NT2/D1 (cell line): ENCODE measurements around the gene MANF.

Source experiments
- DNase-seq: peaks from one replicate; pipeline ENCODE4 v3.0.0-alpha.2; 2011; ENCODE audit warnings: low read depth, low spot score
- H3K27me3 ChIP-seq: 2 replicates; pipeline ENCODE4 v1.6.0; 2011; ENCODE audit warnings: mild to moderate bottlenecking; ENCODE audit not compliant: insufficient read length, insufficient read depth
- H3K36me3 ChIP-seq: 2 replicates; pipeline ENCODE4 v1.6.1; 2011; ENCODE audit warnings: mild to moderate bottlenecking, low read length, mixed read lengths; ENCODE audit not compliant: insufficient read depth, insufficient read length
- H3K4me1 ChIP-seq: 2 replicates; pipeline ENCODE4 v1.5.1; 2011; ENCODE audit not compliant: insufficient read depth, insufficient read length
- H3K4me3 ChIP-seq: 2 replicates; pipeline ENCODE4 v1.5.1; 2011; ENCODE audit warnings: low read depth; ENCODE audit not compliant: insufficient read length
- H3K9ac ChIP-seq: 2 replicates; pipeline ENCODE4 v1.6.0; 2011; ENCODE audit warnings: low read depth; ENCODE audit not compliant: insufficient read length
- H3K9me3 ChIP-seq: 2 replicates; pipeline ENCODE4 v1.5.1; 2011; ENCODE audit warnings: mild to moderate bottlenecking, low read length; ENCODE audit not compliant: insufficient read depth
- SUZ12 ChIP-seq: IDR thresholded peaks from 2 replicates; pipeline ENCODE4 v1.6.1; 2011; ENCODE audit not compliant: insufficient read length, insufficient read depth; ENCODE audit errors: extremely low read depth
- YY1 ChIP-seq: IDR thresholded peaks from 2 replicates; pipeline ENCODE4 v1.6.1; 2011; ENCODE audit not compliant: insufficient read length, insufficient read depth
- ZNF274 ChIP-seq: IDR thresholded peaks from 2 replicates; pipeline ENCODE4 v1.6.1; 2011; ENCODE audit warnings: mild to moderate bottlenecking, low read depth, low read length

Gene MANF

DNA sequence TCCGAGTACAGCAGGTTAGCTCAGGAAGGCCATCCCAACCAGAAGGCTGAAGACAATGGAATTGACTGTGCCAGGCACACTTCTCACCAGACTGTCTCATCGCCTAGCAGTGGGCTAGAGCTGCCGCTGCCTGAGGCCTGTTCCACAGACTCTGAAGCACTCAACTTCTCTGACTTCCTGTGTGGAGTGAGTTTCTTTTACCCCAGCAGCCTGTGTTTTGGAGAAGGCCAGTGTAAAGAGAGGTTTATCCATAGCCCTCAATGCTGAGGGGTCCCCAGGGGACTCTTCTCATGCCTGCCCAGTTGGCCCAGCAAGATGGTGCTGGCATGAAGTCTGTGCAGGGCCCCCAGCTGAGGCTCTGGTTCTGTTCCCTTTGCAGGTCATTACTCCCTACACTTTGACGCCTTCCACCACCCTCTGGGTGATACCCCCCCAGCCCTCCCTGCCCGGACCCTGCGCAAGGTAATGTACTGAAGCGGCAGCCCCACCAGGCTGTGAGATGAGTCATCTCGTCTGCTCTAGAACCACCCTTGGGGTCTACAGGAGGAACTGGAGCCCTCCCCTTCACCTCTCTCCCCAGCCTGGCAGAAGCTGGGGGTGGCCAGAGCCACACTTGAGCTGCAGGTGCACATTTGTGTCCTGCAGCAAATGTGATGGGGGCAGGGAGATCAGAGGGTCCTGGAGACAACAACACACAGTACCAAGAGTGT, 5.2 kb upstream of the MANF start:
- no peak for TF ChIP-seq ZNF274
- H3K4me3 ChIP-seq: no peak overlapping the region
- no peaks in the 10 kb centered on the region for H3K36me3 ChIP-seq
- peaks cover 6% of the 10 kb centered on the region for H3K4me1 ChIP-seq
- H3K9ac ChIP-seq: no peak overlapping the region
- no peaks in the 10 kb centered on the region for H3K9me3 ChIP-seq
- no peaks in the 10 kb centered on the region for H3K27me3 ChIP-seq
- no peak for DNase-seq

DNA sequence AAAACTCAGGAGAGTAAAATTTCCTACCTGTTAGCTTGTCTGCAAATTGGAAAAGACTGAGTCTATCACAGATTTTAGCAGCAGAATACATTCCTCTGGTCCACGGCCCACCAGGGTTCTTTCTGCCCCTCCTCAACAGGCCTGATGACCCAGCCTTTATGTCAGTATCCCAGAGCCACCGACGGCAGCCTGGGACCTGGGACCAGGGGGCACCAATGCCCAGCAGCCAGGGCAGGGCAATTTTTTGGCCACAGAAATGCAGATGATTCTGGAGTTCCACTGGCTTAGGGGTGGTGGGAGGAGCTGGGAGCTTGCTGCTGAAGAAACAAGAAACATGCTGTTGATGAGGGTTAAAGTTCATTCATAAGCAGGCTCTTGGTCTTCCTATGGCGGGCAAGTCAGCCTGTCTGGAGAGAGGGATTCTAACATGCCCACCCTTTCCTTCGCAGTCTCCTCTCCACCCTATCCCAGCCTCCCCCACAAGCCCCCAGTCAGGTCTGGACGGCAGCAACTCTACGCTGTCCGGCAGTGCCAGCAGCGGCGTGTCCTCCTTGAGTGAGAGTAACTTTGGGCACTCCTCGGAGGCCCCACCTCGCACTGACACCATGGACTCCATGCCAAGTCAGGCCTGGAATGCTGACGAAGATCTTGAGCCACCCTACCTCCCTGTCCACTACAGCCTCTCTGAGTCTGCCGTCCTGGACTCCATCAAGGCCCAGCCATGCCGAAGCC, 4.3 kb upstream of the MANF start:
- no peak overlapping the region for H3K9ac ChIP-seq
- TF ChIP-seq ZNF274: no peak
- TF ChIP-seq SUZ12: no peak
- TF ChIP-seq YY1: no peak

DNA sequence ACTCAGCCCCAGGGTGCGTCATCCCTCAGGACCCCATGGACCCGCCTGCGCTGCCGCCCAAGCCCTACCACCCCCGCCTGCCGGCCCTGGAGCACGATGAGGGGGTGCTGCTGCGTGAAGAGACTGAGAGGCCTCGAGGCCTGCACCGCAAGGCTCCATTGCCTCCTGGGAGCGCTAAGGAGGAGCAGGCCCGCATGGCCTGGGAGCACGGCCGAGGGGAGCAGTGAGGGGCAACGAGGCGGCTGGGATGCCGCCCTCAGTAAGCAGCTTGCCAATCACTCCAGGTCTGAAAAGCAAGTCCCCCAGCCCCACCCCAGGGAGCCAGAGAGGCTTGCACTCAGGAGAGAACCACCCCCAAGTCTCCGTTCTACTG, 3.8 kb upstream of the MANF start:
- H3K9ac ChIP-seq: no peak overlapping the region
- TF ChIP-seq ZNF274: no peak
- TF ChIP-seq SUZ12: no peak
- no peak for TF ChIP-seq YY1
- no peak overlapping the region for H3K4me3 ChIP-seq
- no peaks in the 10 kb centered on the region for H3K9me3 ChIP-seq
- DNase-seq: no peak
- no peaks in the 10 kb centered on the region for H3K27me3 ChIP-seq
- peaks cover 6% of the 10 kb centered on the region for H3K4me1 ChIP-seq
- H3K36me3 ChIP-seq: peaks cover 8% of the 10 kb centered on the region

More for the DNA sequence above, 4.3 kb upstream of the MANF start:
- Histone ChIP-seq H3K36me3 (peaks cover 2% of the 10 kb centered on the region), H3K4me1 (peaks cover 6% of the 10 kb centered on the region), H3K27me3 (no peaks in the 10 kb centered on the region), H3K9me3 (no peaks in the 10 kb centered on the region), H3K4me3 (no peak overlapping the region)
- no peak for DNase-seq

GRCh38 chr3:51382076-51382745, 2.9 kb upstream of the MANF start:
- Histone ChIP-seq H3K9ac (no peak overlapping the region), H3K9me3 (no peaks in the 10 kb centered on the region), H3K4me3 (no peak overlapping the region), H3K36me3 (peaks cover 16% of the 10 kb centered on the region), H3K27me3 (no peaks in the 10 kb centered on the region), H3K4me1 (peaks cover 6% of the 10 kb centered on the region)
- TF ChIP-seq SUZ12: no peak
- no peak for TF ChIP-seq ZNF274
- no peak for TF ChIP-seq YY1
- DNase-seq: no peak

DNA sequence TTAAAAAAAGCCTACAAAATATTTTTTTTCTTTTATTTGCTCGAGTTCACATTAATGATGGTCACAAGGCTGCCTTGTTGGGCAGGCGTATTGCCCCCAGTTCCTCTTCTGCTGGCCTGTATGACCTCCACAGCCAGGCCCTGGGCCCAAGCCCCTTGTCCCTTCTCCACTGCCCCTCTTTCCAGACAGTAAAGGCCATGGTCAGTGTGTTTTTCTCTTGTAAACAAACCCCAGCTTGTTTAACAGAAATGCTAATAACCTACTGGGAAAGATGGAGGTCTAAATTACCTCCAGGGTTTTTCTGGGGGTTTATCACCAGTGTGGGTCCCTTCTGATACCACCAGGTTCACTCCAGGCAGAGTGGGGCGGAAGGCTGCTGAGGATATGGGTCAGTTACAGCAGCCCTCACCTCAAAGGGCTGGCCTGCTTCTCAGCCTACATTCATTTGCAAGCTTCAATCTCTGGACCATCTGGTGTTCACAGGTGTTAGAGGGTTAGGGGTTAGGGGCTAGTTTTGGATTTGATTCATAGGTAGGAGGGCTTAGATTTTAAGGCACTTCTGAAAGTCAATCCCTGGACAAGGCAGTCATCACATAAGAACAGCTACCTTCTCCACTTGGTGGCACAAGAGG, 2.0 kb upstream of the MANF start:
- no peak for TF ChIP-seq SUZ12
- no peak for TF ChIP-seq YY1
- no peak for TF ChIP-seq ZNF274
- Histone ChIP-seq H3K4me1 (peaks cover 6% of the 10 kb centered on the region), H3K27me3 (no peaks in the 10 kb centered on the region), H3K9ac (no peak overlapping the region), H3K9me3 (peaks cover 6% of the 10 kb centered on the region; the same call in 1 of the 2 replicates), H3K4me3 (no peak overlapping the region), H3K36me3 (peaks cover 25% of the 10 kb centered on the region)
- no peak for DNase-seq

DNA sequence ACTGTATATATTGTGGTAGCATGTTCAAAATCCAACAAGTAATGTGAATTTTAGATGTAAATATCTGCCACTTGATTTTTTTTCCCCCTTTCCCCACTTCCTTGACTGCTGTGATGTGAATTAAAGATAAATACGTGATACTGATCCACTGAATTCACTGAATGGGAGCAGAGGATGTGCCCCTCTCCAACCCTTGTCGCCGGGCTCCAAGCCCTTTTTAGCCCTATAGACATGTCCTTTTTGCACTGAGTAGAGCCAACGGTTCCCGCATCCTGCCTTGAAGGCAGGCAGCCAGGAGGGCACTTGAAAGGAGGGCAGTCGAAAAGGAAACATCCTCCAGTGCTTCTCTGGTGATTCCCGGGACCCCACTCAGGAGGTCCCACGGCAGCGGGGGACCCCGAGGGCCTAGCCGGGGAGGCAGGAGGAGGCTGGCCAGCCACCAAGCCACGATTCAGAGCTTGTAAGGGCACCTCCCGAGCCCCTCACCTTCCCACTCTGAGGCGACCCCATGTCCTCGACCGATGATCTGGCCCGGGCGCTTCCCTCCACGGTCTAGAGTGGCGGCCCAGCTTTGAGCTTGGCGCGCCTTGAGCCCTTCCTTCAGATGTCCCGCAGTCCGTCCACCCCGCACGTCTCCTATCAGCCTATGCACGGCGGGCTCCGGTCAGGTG, 901 bp upstream of the MANF start:
- Histone ChIP-seq H3K9ac (peak overlapping the region; percentile 97), H3K4me1 (peaks cover 6% of the 10 kb centered on the region), H3K4me3 (peak overlapping the region; percentile 88), H3K27me3 (no peaks in the 10 kb centered on the region), H3K36me3 (peaks cover 36% of the 10 kb centered on the region), H3K9me3 (peaks cover 15% of the 10 kb centered on the region; the same call in 1 of the 2 replicates)
- no peak for DNase-seq
- TF ChIP-seq YY1 (no peak), SUZ12 (no peak), ZNF274 (no peak)
